NCI-H146 treated with DMSO at 0.1 percent for 48 hours (cell line): ENCODE results near the gene LIME1.
"Not testable (repeated sequence)": the region's sequence is repeated elsewhere in the genome, so short reads cannot be mapped to it uniquely, and the experiment has no call there.

ENCODE experiments used
- DNase-seq: peaks from one replicate; lab custom pipeline; 2025; ENCODE audit not compliant: unreplicated experiment; lab: John Stamatoyannopoulos, UW

The LIME1 gene

GRCh38 chr20:63769891-63770474 lies 33.5 kb downstream of the LIME1 start:
- DNase-seq: no peak

GRCh38 chr20:63771046-63771707 lies 34.7 kb downstream of the LIME1 start:
- DNase-seq: no peak

GRCh38 chr20:63772781-63773518 lies 36.5 kb downstream of the LIME1 start:
- no peak for DNase-seq

GRCh38 chr20:63773571-63774241 lies 37.2 kb downstream of the LIME1 start:
- no peak for DNase-seq

GRCh38 chr20:63774306-63774705 lies 37.8 kb downstream of the LIME1 start:
- DNase-seq: no peak

GRCh38 chr20:63775096-63775978 lies 38.9 kb downstream of the LIME1 start:
- no peak for DNase-seq

- DNase-seq: not testable (repeated sequence)
These were observed 40.4 kb downstream of the LIME1 start for GRCh38 chr20:63776875-63777274.

GRCh38 chr20:63777614-63778013 lies 41.1 kb downstream of the LIME1 start:
- DNase-seq: no peak

GRCh38 chr20:63778034-63778752 lies 41.7 kb downstream of the LIME1 start:
- no peak for DNase-seq

GRCh38 chr20:63778857-63779256 lies 42.4 kb downstream of the LIME1 start:
- no peak for DNase-seq

GRCh38 chr20:63781181-63781580 lies 44.7 kb downstream of the LIME1 start:
- DNase-seq: no peak

GRCh38 chr20:63782051-63782471 lies 45.6 kb downstream of the LIME1 start:
- DNase-seq: no peak

- DNase-seq: no peak
These were observed 46.1 kb downstream of the LIME1 start for GRCh38 chr20:63782521-63782971.

- DNase-seq: no peak
These were observed 47.5 kb downstream of the LIME1 start for GRCh38 chr20:63783970-63784369.

GRCh38 chr20:63785691-63786131 lies 49.2 kb downstream of the LIME1 start:
- peak; percentile 38 for DNase-seq

- DNase-seq: no peak
These were observed 50.8 kb downstream of the LIME1 start for GRCh38 chr20:63787302-63787701.

GRCh38 chr20:63787749-63788148 lies 51.3 kb downstream of the LIME1 start:
- DNase-seq: no peak
